ENCODE results near the gene ERC2. TPM values are rescaled to one million over a fixed set of nuclear protein-coding genes. Genes with fewer than 3 reads are reported as not detected.

The ERC2 gene
- total RNA-seq, 1 donor from 2014 or later: 0.65 TPM

DNA sequence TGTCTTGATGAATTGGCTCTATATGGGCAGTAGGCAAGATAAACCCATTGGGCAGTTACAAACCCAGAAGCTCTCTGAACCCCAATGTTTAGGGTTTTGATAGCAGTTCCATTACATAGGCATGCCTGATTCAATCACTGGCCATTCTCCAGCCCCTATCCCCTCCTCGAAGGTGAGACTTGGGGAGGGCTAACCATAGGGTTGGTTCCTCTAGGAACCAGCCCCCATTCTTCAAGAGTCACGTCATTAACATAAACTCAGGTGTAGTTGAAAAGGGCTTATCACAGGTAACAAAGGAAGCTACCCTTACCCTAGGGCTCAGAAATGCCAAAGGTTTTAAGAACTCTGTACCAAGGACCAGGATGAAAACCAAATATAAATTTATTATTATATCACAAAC is 353.1 kb downstream of the ERC2 start:
- Mint-ChIP-seq H3K27me3 (ENCODE audit: low read depth) (no peaks in the 10 kb centered on the region), H3K36me3 (ENCODE audit: low read depth) (peaks cover 2% of the 10 kb centered on the region), H3K4me1 (ENCODE audit: low read depth) (peaks cover 17% of the 10 kb centered on the region), H3K9me3 (ENCODE audit: low read depth) (peaks cover 13% of the 10 kb centered on the region), H3K27ac (ENCODE audit: unreplicated experiment) (no peak overlapping the region), H3K4me3 (ENCODE audit: unreplicated experiment) (no peak overlapping the region)
- TF ChIP-seq, protein P1, sequence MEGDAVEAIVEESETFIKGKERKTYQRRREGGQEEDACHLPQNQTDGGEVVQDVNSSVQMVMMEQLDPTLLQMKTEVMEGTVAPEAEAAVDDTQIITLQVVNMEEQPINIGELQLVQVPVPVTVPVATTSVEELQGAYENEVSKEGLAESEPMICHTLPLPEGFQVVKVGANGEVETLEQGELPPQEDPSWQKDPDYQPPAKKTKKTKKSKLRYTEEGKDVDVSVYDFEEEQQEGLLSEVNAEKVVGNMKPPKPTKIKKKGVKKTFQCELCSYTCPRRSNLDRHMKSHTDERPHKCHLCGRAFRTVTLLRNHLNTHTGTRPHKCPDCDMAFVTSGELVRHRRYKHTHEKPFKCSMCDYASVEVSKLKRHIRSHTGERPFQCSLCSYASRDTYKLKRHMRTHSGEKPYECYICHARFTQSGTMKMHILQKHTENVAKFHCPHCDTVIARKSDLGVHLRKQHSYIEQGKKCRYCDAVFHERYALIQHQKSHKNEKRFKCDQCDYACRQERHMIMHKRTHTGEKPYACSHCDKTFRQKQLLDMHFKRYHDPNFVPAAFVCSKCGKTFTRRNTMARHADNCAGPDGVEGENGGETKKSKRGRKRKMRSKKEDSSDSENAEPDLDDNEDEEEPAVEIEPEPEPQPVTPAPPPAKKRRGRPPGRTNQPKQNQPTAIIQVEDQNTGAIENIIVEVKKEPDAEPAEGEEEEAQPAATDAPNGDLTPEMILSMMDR (IDR thresholded peaks at IDR 0.05): no peak
- no peak for DNase-seq (ENCODE audit: low spot score)

DNA sequence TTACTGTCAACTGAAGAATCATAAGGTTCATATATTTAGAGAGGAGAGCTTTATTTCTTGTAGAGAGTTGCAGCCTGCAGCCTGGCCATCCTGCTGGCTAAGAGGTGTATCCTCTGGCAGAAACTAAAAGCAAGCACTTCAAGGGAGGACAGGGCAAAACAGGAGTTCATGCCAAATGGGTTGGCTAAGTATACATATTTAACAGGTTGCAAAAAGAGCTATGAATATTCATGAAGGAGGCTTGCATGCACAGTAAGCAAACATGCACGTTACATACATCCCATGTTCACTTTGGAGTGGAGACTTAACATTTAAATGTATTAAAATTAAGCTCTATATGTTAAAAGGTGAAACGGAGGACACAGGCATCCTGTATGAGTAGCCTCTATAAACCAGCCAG is 354.4 kb downstream of the ERC2 start:
- TF ChIP-seq, protein P1 (IDR thresholded peaks at IDR 0.05): no peak
- H3K27ac Mint-ChIP-seq (ENCODE audit: unreplicated experiment): no peak overlapping the region
- peaks cover 17% of the 10 kb centered on the region for H3K9me3 Mint-ChIP-seq (ENCODE audit: low read depth)
- H3K36me3 Mint-ChIP-seq (ENCODE audit: low read depth): peaks cover 2% of the 10 kb centered on the region
- H3K4me3 Mint-ChIP-seq (ENCODE audit: unreplicated experiment): no peak overlapping the region
- no peaks in the 10 kb centered on the region for H3K27me3 Mint-ChIP-seq (ENCODE audit: low read depth)
- DNase-seq (ENCODE audit: low spot score): no peak
- peaks cover 14% of the 10 kb centered on the region for H3K4me1 Mint-ChIP-seq (ENCODE audit: low read depth)

DNA sequence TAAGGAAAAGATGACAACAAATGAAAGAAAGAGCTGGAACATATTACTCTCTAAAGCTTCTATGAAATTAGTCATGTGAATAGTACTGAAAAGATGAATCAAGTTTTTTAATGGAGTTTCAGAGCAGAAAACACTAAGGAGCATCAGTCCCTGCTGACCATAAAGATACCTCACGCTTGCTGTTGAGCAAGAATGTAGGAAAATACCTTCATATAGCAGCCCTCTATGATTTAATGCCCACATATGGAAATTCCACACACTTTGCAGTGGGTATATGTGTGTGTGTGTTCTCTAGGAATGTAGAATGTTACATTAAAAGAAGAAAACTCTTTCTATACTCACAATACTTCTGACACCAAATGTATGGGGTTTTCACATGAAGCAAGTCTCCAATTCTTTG is 355.0 kb downstream of the ERC2 start:
- Mint-ChIP-seq H3K27me3 (ENCODE audit: low read depth) (no peaks in the 10 kb centered on the region), H3K4me3 (ENCODE audit: unreplicated experiment) (no peak overlapping the region), H3K27ac (ENCODE audit: unreplicated experiment) (no peak overlapping the region), H3K36me3 (ENCODE audit: low read depth) (peaks cover 2% of the 10 kb centered on the region), H3K4me1 (ENCODE audit: low read depth) (peaks cover 14% of the 10 kb centered on the region), H3K9me3 (ENCODE audit: low read depth) (peaks cover 17% of the 10 kb centered on the region)
- TF ChIP-seq, protein P1 (IDR thresholded peaks at IDR 0.05): no peak
- no peak for DNase-seq (ENCODE audit: low spot score)

DNA sequence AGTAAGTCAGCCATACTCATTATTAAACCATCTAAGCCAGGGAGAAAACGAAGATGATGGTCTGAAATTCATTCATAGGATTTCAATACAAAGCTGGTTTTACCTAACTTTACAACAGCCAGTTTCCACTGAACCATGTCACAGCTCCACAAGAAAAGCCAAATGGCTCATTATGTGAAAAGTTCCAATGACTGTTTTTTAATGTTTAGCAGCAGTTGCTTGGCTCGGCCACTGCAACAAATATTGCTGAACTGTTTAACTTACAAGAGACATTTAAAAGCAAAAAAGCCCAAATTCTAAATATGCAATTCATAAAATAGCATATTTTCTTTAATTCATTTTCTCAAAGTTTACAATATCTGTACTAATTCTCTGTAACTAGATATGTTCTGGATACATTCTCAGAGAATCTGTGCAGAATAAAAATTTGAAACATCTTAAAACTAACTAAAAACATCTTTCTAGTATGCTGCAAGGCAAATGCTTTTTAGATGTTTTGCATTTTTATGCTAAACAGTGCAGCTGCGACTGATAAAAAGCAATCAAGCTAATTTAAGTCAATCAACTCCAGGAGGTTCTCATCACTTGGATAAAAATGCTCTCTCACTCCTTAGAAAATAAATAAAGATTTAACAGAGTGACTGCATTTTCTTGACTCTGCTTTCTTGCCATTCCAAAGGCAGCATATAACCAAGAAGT is 356.5 kb downstream of the ERC2 start:
- Mint-ChIP-seq H3K4me1 (ENCODE audit: low read depth) (peaks cover 14% of the 10 kb centered on the region), H3K27me3 (ENCODE audit: low read depth) (no peaks in the 10 kb centered on the region), H3K9me3 (ENCODE audit: low read depth) (peaks cover 17% of the 10 kb centered on the region), H3K36me3 (ENCODE audit: low read depth) (peaks cover 2% of the 10 kb centered on the region), H3K27ac (ENCODE audit: unreplicated experiment) (no peak overlapping the region), H3K4me3 (ENCODE audit: unreplicated experiment) (no peak overlapping the region)
- DNase-seq (ENCODE audit: low spot score): no peak
- TF ChIP-seq, protein P1 (IDR thresholded peaks at IDR 0.05): no peak

DNA sequence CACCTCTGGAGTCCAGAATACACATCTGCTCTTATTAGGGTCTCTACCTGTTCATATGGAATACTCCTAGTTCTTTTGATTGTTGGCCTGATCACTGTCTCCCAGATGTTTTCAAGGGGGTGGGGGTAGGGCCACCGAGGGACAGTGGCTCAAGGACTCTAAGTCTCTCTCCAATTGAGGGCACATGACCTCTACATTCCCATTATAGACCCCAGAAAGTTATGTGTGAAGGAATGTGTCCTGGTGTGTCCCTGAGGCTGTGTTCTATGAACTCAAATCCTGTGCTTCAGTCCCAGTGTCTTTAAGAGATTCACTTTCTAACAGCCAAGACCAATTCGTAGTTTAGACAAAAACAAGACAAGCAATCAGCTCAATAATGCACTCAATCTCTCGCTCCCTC is 357.4 kb downstream of the ERC2 start:
- H3K9me3 Mint-ChIP-seq (ENCODE audit: low read depth): peaks cover 16% of the 10 kb centered on the region
- H3K4me3 Mint-ChIP-seq (ENCODE audit: unreplicated experiment): no peak overlapping the region
- no peak for DNase-seq (ENCODE audit: low spot score)
- H3K27ac Mint-ChIP-seq (ENCODE audit: unreplicated experiment): no peak overlapping the region
- H3K4me1 Mint-ChIP-seq (ENCODE audit: low read depth): peaks cover 14% of the 10 kb centered on the region
- TF ChIP-seq, protein P1 (IDR thresholded peaks at IDR 0.05): no peak
- peaks cover under 1% of the 10 kb centered on the region for H3K36me3 Mint-ChIP-seq (ENCODE audit: low read depth)
- H3K27me3 Mint-ChIP-seq (ENCODE audit: low read depth): no peaks in the 10 kb centered on the region

Measured in chondrocyte (in vitro differentiated cells).